GM12878 (cell line): ENCODE measurements around the gene MAP2K4. TPM values are rescaled to one million over a fixed set of nuclear protein-coding genes. Genes with fewer than 3 reads are reported as not detected.

Experiments used
- ATAC-seq: fragments of 200-7000 bp; cut with Tn5 transposase; 3 replicates; pipeline ENCODE4 v1.9.1; 2020; ENCODE audit warnings: mild to moderate bottlenecking, moderate library complexity
- BruUV-seq: library from RNA; stranded (reverse); fragments of 400-500 nt; replicated peaks from 2 replicates; lab custom pipeline; 2021; lab: Mats Ljungman, UMichigan
- CTCF ChIA-PET: fragments of 300-600 bp; sonication (Branson Sonifier 250); formaldehyde crosslinking; extraction: SDS; loops from one replicate; lab custom pipeline; 2021; ENCODE audit warnings: inconsistent platforms; lab: Yijun Ruan, JAX
- POLR2A ChIA-PET: fragments of 350-600 bp; formaldehyde crosslinking; extraction: SDS; loops from one replicate; lab custom pipeline; 2021; ENCODE audit warnings: inconsistent platforms; lab: Charles Lee
- RAD21 ChIA-PET: fragments of 300-600 bp; sonication (Branson Sonifier 250); formaldehyde crosslinking; loops from one replicate; lab custom pipeline; 2023; ENCODE audit warnings: antibody characterized with exemption; ENCODE audit not compliant: unreplicated experiment; lab: Charles Lee
- SMC1A ChIA-PET: fragments of 300-600 bp; sonication (Branson Sonifier 250); formaldehyde crosslinking; loops from one replicate; lab custom pipeline; 2023; ENCODE audit not compliant: unreplicated experiment, uncharacterized antibody; lab: Charles Lee
- DNase-seq: peaks from one replicate; pipeline ENCODE4 v3.0.0-alpha.2; 2011; ENCODE audit warnings: low read depth, low spot score
- FAIRE-seq: peaks from 3 replicates; lab custom pipeline; 2011; peaks lifted over from hg19 to GRCh38; lab: Jason Lieb, UNC
- H2AFZ ChIP-seq: 2 replicates; pipeline ENCODE4 v1.6.0; 2011; ENCODE audit warnings: low read depth, low read length, control low read depth; ENCODE audit not compliant: control insufficient read depth
- H3K27ac ChIP-seq: 2 replicates; pipeline ENCODE4 v1.5.1; 2011; ENCODE audit warnings: control low read depth; ENCODE audit not compliant: control insufficient read depth, insufficient read depth
- H3K27me3 ChIP-seq, 2 experiments: replicated peaks in 1 of 2; 2 replicates each; pipeline versions ENCODE4 v1.6.0 to v1.6.1; 2011; ENCODE audit warnings: low read length in 1 of 2; ENCODE audit not compliant: control insufficient read depth in 2 of 2, insufficient read depth in 2 of 2
- H3K36me3 ChIP-seq, 2 experiments: 2 replicates each; pipeline ENCODE4 v1.5.1; 2011; ENCODE audit warnings: low read length in 1 of 2; ENCODE audit not compliant: control insufficient read depth in 2 of 2, insufficient read depth in 2 of 2
- H3K4me1 ChIP-seq: 2 replicates; pipeline ENCODE4 v1.6.1; 2011; ENCODE audit warnings: mild to moderate bottlenecking, low read length, moderate library complexity, mixed read lengths; ENCODE audit not compliant: control insufficient read depth, insufficient read depth
- H3K4me2 ChIP-seq: 2 replicates; pipeline ENCODE4 v1.6.0; 2011; ENCODE audit warnings: control low read depth; ENCODE audit not compliant: control insufficient read depth, insufficient read depth
- H3K4me3 ChIP-seq: fragments of 200-600 bp; sonication (generic); 2 replicates; pipeline ENCODE4 v1.5.1; 2016
- H3K79me2 ChIP-seq: 2 replicates; pipeline ENCODE4 v1.6.0; 2011; ENCODE audit warnings: low read length; ENCODE audit not compliant: control insufficient read depth, insufficient read depth
- H3K9ac ChIP-seq: 2 replicates; pipeline ENCODE4 v1.8.0; 2011; ENCODE audit warnings: low read length, control low read depth, mixed read lengths; ENCODE audit not compliant: control insufficient read depth, insufficient read depth
- H3K9me3 ChIP-seq: replicated peaks from 3 replicates; pipeline ENCODE4 v1.5.1; 2011; ENCODE audit warnings: mild to moderate bottlenecking, low read length; ENCODE audit not compliant: control insufficient read depth, insufficient read depth
- H4K20me1 ChIP-seq: 2 replicates; pipeline ENCODE4 v1.6.0; 2011; ENCODE audit not compliant: control insufficient read depth, insufficient read depth
- BCLAF1 ChIP-seq: fragments of 450-650 bp; IDR thresholded peaks from 2 replicates; pipeline ENCODE4 v1.6.1; 2017; ENCODE audit warnings: antibody characterized with exemption, mild to moderate bottlenecking, moderate library complexity
- BMI1 ChIP-seq: fragments of 450-650 bp; IDR thresholded peaks from 2 replicates; pipeline ENCODE4 v1.6.1; 2016; ENCODE audit warnings: mild to moderate bottlenecking, moderate library complexity, borderline replicate concordance
- BRCA1 ChIP-seq: IDR thresholded peaks from 2 replicates; pipeline ENCODE4 v1.6.1; 2011; ENCODE audit warnings: low read depth, low read length, improper control_type of control experiment
- CEBPB ChIP-seq, 2 experiments: fragments of 150-350 bp in 1 of 2; IDR thresholded peaks; 2 replicates each; pipeline ENCODE4 v1.6.1; 2012 to 2014; ENCODE audit warnings: low read depth in 2 of 2, low read length in 2 of 2, borderline replicate concordance in 1 of 2, inconsistent platforms in 1 of 2
- GATAD2B ChIP-seq: fragments of 450-650 bp; conservative IDR thresholded peaks from 2 replicates; pipeline ENCODE4 v1.6.1; 2017; ENCODE audit warnings: low read depth, mild to moderate bottlenecking, moderate library complexity
- JUNB ChIP-seq: IDR thresholded peaks from 2 replicates; pipeline ENCODE4 v1.6.1; 2016; ENCODE audit warnings: antibody characterized with exemption, mild to moderate bottlenecking
- KLF5 ChIP-seq: fragments of 450-650 bp; IDR thresholded peaks from 2 replicates; pipeline ENCODE4 v1.6.1; 2014; ENCODE audit warnings: mild to moderate bottlenecking; ENCODE audit not compliant: partially characterized antibody
- PKNOX1 ChIP-seq: fragments of 450-650 bp; IDR thresholded peaks from 2 replicates; pipeline ENCODE4 v1.6.1; 2016; ENCODE audit warnings: mild to moderate bottlenecking
- PML ChIP-seq: IDR thresholded peaks from 2 replicates; pipeline ENCODE4 v1.6.1; 2012; ENCODE audit warnings: low read length, inconsistent platforms
- SIX5 ChIP-seq: IDR thresholded peaks from 2 replicates; pipeline ENCODE4 v1.6.1; 2011; ENCODE audit warnings: mild to moderate bottlenecking, low read depth, low read length, moderate library complexity; ENCODE audit not compliant: severe bottlenecking
- SMC3 ChIP-seq: IDR thresholded peaks from 2 replicates; pipeline ENCODE4 v1.6.1; 2011; ENCODE audit warnings: low read length, improper control_type of control experiment, borderline replicate concordance
- SP1 ChIP-seq: IDR thresholded peaks from one replicate; pipeline ENCODE4 v1.6.1; 2011; ENCODE audit warnings: low read depth, low read length
- SREBF2 ChIP-seq: IDR thresholded peaks from 2 replicates; pipeline ENCODE4 v1.6.1; 2012; ENCODE audit warnings: mild to moderate bottlenecking, low read length
- STAT3 ChIP-seq: IDR thresholded peaks from 2 replicates; pipeline ENCODE4 v1.6.1; 2011; ENCODE audit warnings: low read depth, low read length, improper control_type of control experiment
- TAF1 ChIP-seq: IDR thresholded peaks from 2 replicates; pipeline ENCODE4 v1.6.1; 2011; ENCODE audit warnings: mild to moderate bottlenecking, low read depth, low read length, borderline replicate concordance
- ZNF622 ChIP-seq: fragments of 450-650 bp; IDR thresholded peaks from 2 replicates; pipeline ENCODE4 v1.6.1; 2017; ENCODE audit warnings: mild to moderate bottlenecking, inconsistent platforms
- ZSCAN29 ChIP-seq: fragments of 450-650 bp; IDR thresholded peaks from 2 replicates; pipeline ENCODE4 v1.6.1; 2017; ENCODE audit warnings: mild to moderate bottlenecking, moderate library complexity
- WGBS: methylation state at CpG from one replicate; pipeline ENCODE4 v1.1.6; 2016; ENCODE audit warnings: low lambda C conversion rate; ENCODE audit not compliant: insufficient replicate concordance, insufficient coverage; ENCODE audit errors: missing lambda C conversion rate; 5-methylcytosine and 5-hydroxymethylcytosine counted together
- in situ Hi-C: fragments of 300-500 bp; cut with MboI; formaldehyde crosslinking; loops from 9 replicates; pipeline ENCODE4 v1.14.3; 2018; ENCODE audit warnings: mixed read lengths
- intact Hi-C: fragments of 100-400 bp; cut with micrococcal nuclease; formaldehyde crosslinking; loops from one replicate; pipeline ENCODE4 v1.14.2; 2022; ENCODE audit not compliant: unreplicated experiment
- polyA plus RNA-seq, 11 experiments: library from polyadenylated mRNA; depleted of rRNA in 4 of 11; unstranded in 6 of 11; stranded (reverse) in 5 of 11; fragments of >200 nt; fragmentation: Nextera tagmentation in 4 of 11; fragmentation: Illumina TruSeq in 1 of 11; extraction: Ambion mirVana in 4 of 11; extraction: Trizol in 1 of 11; gene quantifications; 1 replicate in 1 of 11; 2 replicates in 10 of 11; pipeline versions ENCODE4 v1.2.1 to v1.2.3, GENCODE V29; 2011 to 2016; ENCODE audit warnings: inconsistent platforms in 2 of 11, missing spikeins in 2 of 11, low read depth in 1 of 11
- total RNA-seq, 4 experiments: library from RNA; depleted of rRNA in 3 of 4; stranded (reverse); fragments of >200 nt in 3 of 4; fragmentation: Illumina TruSeq in 1 of 4; extraction: Trizol in 1 of 4; gene quantifications; 2 replicates each; pipeline versions ENCODE4 v1.2.1 to v1.2.3, GENCODE V29; 2013 to 2021

The MAP2K4 gene
- total and polyA plus RNA-seq, 10 of the 15 experiments (the other 5 are each of a cell fraction or from before 2014, with no cell fraction given) = 5.4 to 34.1 (median 25.5) TPM

DNA sequence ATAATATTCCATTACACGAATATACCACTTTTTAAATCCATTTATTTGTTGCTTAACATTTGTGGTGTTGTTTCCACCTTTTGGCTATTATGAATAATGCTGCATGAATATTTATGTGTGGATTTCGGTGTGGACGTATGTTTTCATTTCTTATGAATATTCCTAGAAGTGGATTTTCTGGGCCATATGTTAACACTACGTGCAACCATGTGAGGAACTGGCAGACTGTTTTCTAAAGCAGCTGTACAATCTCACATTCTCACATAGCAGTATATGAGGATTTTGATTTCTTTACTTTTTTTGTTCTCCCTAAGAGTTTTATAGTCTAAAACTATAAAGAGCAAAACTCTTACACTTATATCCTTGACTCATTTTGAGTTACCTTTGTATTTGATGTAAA, 143.4 kb downstream of the MAP2K4 start (continued):
- TF ChIP-seq PKNOX1 = no peak
- no peak for TF ChIP-seq BRCA1
- TF ChIP-seq ZNF622 = no peak
- no peak for TF ChIP-seq SP1
- no peak for TF ChIP-seq BCLAF1
- no peak for TF ChIP-seq SIX5

DNA sequence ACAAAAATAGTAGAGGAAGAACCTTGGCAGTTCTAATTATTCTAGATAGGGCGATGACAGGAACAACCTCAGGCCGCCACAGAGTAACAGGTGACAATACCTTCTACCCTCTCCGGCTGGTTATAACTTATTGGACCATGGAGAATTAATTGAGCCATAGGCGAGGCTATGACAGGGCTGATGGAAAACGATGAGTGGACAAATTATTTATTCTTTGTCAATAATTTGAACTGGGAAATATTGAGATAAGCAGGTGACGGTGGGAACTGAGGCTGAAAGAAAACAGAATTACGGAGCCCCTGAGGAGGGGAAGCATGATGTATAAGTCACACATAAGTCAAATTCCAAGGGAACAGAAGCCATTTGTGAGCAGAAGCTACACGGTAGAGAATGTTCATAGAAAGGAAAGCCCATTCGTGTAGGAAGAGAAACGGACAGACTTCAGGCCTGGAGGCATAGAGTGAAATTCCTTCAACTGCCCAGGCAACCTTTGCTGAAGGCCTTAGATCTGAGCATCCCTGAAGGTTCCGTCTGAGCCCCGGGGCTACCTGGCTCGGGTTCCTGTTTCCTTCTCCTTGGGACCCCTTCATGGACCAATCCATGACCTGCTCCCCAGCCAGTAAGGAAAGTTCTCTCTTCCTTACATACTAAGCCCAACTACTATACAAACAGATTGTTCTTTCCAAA, 158.1 kb downstream of the MAP2K4 start:
- no peaks in the 10 kb centered on the region for H3K36me3 ChIP-seq
- WGBS = 46% methylated on average over 13 of the region's 13 CpGs
- no peaks in the 10 kb centered on the region for H3K79me2 ChIP-seq
- no TSS peak for BruUV-seq
- no peak overlapping the region for H2AFZ ChIP-seq
- no peak for FAIRE-seq
- no peak for TF ChIP-seq SMC3
- no peak for TF ChIP-seq SREBF2
- TF ChIP-seq BRCA1 = no peak
- TF ChIP-seq JUNB = no peak
- no peak for TF ChIP-seq STAT3
- no peak for TF ChIP-seq BMI1
- TF ChIP-seq GATAD2B = no peak
- TF ChIP-seq TAF1 = no peak
- no peak for TF ChIP-seq ZSCAN29
- no peak for TF ChIP-seq CEBPB (IDR thresholded peaks at IDR 0.05; ENCODE audit: borderline replicate concordance in 1 of 2, low read depth in 2 of 2, low read length in 2 of 2)
- no peak for TF ChIP-seq PML
- TF ChIP-seq KLF5 = no peak
- TF ChIP-seq, all 136 proteins: peak for 0
- POLR2A ChIA-PET = no interaction called here
- RAD21 ChIA-PET = interaction anchor here (1.4 kb wide), 1 partner anchor 563 kb away, joined by 4 read pairs; no protein-coding TSS in a partner anchor
- Histone ChIP-seq H3K4me1 (no peaks in the 10 kb centered on the region), H4K20me1 (no peaks in the 10 kb centered on the region), H3K9me3 (no peaks in the 10 kb centered on the region), H3K9ac (no peak overlapping the region), H3K27ac (no peak overlapping the region), H3K27me3 (no peaks in the 10 kb centered on the region), H3K4me2 (no peak overlapping the region), H3K4me3 (no peak overlapping the region)
- CTCF ChIA-PET = no interaction called here
- DNase-seq (no peak), ATAC-seq (no peak)
- intact Hi-C loops (no loop called here), in situ Hi-C loops (no loop called here)
- SMC1A ChIA-PET = interaction anchor here (1.2 kb wide), 1 partner anchor 77 kb away, joined by 3 read pairs; no protein-coding TSS in a partner anchor
